ENCODE results near the gene RBL2.
A peak's percentile ranks its signal among the peaks of the same experiment; 100 is the strongest.
"Not testable (repeated sequence)": the region's sequence is repeated elsewhere in the genome, so short reads cannot be mapped to it uniquely, and the experiment has no call there.

Gene RBL2, protein sequence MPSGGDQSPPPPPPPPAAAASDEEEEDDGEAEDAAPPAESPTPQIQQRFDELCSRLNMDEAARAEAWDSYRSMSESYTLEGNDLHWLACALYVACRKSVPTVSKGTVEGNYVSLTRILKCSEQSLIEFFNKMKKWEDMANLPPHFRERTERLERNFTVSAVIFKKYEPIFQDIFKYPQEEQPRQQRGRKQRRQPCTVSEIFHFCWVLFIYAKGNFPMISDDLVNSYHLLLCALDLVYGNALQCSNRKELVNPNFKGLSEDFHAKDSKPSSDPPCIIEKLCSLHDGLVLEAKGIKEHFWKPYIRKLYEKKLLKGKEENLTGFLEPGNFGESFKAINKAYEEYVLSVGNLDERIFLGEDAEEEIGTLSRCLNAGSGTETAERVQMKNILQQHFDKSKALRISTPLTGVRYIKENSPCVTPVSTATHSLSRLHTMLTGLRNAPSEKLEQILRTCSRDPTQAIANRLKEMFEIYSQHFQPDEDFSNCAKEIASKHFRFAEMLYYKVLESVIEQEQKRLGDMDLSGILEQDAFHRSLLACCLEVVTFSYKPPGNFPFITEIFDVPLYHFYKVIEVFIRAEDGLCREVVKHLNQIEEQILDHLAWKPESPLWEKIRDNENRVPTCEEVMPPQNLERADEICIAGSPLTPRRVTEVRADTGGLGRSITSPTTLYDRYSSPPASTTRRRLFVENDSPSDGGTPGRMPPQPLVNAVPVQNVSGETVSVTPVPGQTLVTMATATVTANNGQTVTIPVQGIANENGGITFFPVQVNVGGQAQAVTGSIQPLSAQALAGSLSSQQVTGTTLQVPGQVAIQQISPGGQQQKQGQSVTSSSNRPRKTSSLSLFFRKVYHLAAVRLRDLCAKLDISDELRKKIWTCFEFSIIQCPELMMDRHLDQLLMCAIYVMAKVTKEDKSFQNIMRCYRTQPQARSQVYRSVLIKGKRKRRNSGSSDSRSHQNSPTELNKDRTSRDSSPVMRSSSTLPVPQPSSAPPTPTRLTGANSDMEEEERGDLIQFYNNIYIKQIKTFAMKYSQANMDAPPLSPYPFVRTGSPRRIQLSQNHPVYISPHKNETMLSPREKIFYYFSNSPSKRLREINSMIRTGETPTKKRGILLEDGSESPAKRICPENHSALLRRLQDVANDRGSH

DNA sequence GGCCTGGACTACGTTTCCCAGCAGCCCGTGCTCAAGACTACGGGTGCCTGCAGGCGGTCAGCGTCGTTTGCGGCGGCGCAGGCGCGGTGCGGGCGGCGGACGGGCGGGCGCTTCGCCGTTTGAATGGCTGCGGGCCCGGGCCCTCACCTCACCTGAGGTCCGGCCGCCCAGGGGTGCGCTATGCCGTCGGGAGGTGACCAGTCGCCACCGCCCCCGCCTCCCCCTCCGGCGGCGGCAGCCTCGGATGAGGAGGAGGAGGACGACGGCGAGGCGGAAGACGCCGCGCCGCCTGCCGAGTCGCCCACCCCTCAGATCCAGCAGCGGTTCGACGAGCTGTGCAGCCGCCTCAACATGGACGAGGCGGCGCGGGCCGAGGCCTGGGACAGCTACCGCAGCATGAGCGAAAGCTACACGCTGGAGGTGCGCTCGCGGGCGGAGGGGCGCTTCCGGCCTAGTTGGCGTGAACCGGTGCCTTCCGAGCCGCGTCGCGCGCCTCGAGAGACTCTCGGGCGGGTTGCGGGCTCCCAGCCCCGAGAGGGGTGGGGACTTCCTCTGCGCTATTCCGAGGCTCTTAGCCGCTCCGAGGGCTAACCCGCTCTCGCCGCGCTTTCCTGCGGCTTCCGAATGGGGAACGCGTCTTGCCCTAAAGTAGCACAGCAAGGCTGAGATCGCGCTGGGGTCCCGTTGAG lies at the start of gene RBL2:
Gene RBL2, plus strand, starts transcription at position 95 of the 689 bp plus-strand sequence. Its CDS starts 86 bp downstream, at position 181.
- FAIRE-seq (no peak), DNase-seq (ENCODE audit: low spot score) (peak; percentile 89)

DNA sequence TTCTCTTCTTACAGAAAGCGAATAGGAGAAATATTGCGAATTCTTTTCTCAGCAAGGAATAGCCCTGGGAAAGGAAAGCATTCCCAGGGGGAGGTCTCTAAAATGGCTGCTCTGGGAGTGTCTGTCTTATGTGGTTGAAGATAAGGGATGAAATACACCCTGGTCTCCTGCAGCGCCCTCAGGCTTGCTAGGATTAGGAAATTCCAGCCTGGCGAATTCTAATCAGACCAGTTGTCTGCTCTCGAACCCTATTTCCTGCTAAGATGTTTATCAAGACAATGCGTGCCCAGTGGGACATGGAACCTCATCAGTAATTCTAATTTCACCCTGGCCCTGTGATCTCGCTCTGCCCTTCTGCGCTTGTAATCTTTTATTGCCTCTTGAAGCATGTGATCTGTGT lies 49.7 kb upstream of the RBL2 start:
- not testable (repeated sequence) for DNase-seq (ENCODE audit: low spot score); FAIRE-seq

DNA sequence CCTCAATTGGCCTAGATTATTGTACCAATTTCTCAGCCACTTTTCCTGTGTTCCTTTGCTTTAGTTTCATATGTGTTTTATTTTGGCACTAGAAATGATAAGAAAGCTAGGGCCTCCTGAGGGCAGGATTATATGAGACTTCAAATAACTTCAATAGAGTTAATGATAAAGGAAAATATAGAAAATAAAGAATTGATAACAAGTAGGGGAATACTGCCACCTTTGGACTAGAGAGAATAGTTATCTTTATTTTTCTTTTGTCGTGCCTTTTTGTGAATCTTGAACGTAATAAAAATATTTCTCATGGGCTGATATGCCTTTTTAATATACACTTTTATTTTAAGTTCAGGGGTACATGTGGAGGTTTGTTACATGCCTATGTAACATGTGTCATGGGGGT lies 29.3 kb upstream of the RBL2 start:
- FAIRE-seq (no peak), DNase-seq (ENCODE audit: low spot score) (no peak)

DNA sequence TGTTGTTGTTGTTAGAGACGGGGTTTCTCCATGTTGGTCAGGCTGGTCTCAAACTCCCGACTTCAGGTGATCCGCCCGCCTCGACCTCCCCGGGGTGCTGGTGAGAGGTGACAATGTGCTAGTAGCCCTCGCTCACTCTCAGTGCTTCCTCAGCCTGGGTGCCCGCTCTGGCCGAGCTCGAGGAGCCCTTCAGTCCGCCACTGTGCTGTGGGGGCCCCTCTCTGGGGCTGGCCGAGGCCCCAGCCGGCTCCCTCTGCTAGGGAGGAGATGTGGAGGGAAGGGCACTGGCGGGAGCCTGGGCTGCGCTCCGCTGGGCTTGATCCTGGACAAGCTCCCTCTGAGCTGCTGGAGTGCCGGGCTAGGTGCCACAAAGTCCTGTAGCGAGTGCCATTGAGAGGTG lies 21.7 kb upstream of the RBL2 start:
- DNase-seq (ENCODE audit: low spot score) (no peak), FAIRE-seq (no peak)

DNA sequence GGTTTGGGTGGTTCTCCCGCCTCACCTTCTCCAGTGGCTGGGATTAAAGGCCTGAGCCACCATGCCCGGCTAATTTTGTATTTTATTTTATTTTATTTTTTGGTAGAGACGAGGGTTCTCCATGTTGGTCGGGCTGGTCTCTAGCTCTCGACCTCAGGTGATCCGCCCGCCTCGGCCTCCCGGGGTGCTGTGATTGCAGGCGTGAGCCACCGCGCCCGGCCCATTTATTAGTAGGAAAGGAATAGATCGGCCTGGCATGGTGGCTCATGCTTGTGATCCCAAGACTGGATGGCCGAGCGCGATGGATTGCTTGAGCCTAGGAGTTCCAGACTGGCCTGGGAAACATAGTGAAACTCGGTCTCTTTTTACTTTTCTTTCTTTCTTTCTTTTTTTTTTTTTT lies 20.4 kb upstream of the RBL2 start:
- DNase-seq (ENCODE audit: low spot score) (no peak), FAIRE-seq (no peak)

DNA sequence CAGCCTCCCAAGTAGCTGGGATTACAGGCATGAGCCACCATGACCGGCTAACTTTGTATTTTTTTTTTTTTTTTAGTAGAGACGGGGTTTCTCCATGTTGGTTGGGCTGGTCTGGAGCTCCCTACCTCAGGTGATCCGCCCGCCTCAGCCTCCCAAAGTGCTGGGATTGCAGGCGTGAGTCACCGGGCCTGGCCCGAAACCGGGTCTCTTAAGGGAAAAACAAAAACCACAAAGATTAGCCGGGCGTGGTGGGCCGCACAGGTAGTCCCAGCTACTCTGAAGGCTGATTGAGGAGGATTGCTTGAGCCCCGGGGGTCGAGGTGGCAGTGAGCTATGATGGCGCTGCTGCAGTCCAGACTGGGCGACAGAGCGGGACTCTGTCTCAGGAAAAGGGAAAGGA lies 19.9 kb upstream of the RBL2 start:
- FAIRE-seq (no peak), DNase-seq (ENCODE audit: low spot score) (no peak)

DNA sequence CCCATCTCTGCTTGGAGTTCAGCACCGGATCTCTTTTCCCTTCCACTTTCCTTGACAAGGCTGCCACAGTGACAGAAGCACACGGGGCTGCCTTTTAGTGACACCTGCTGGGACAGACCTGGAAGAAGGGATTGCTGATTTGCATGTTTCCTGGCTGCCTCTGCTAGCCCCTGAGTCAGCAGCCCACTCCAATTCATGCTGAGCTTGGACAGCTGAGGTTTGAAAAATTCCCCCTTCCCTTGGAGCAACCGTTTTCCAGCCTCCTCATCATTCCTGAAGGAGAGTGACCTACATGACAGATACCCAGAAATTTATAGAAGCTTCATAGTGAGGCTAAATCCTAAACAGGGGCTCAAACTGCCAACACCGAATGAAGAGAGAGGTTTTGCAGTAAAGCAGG lies 18.8 kb upstream of the RBL2 start:
- DNase-seq (ENCODE audit: low spot score) (peak; percentile 27), FAIRE-seq (no peak)

DNA sequence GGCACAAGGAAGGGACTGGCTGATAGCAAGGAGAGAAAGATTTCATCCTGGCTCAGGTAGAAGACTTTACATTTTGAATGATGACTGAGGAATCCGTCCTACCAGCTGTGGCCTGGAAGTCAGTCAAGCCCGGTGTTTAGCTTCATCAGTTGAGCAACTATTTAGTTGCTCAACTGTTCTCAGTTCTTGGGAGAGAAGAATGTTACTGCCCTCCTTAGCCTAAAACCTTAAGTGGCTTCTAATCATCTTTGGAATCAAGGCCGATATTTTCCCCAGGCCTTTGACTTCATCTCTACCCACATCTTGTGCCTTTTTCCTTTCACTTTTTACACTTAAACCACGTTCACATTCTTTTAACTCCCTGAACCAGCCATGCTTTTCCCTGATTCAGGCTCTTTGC lies 17.3 kb upstream of the RBL2 start:
- FAIRE-seq = no peak
- no peak for DNase-seq (ENCODE audit: low spot score)

DNA sequence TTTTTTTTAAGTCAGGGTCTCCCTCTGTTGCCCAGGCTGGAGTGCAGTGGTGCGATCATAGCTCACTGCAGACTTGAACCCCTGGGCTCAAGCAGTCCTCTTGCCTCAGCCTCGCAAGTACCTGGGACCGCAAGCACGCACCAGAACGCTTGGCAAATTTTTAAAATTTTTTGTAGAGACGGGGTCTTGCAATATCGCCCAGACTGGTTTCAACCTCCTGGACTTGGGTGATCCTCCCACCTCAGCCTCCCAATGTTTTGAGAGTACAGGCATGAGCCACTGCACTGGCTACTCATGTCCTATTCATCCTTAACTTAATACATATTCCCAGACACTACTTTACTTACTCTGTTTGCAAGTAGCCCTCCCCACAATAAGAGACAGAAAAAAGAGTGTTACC lies 16.3 kb upstream of the RBL2 start:
- no peak for FAIRE-seq

DNA sequence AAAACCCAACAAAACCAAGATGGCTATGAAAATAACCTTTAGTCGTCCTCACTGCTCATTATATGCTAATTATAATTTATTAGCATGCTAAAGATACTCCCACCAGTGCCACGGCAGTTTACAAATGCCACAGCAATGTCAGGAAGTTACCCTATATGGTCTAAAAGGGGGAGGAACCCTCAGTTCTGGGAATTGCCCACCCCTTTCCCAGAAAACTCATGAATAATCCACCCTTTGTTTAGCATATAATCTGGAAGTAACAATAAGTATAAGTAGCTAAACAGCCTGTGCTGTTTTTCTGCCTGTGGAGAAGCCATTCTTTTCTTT lies 14.9 kb upstream of the RBL2 start:
- FAIRE-seq = not testable (repeated sequence)

More for the DNA sequence above, 16.3 kb upstream of the RBL2 start:
- DNase-seq (ENCODE audit: low spot score) = no peak

DNA sequence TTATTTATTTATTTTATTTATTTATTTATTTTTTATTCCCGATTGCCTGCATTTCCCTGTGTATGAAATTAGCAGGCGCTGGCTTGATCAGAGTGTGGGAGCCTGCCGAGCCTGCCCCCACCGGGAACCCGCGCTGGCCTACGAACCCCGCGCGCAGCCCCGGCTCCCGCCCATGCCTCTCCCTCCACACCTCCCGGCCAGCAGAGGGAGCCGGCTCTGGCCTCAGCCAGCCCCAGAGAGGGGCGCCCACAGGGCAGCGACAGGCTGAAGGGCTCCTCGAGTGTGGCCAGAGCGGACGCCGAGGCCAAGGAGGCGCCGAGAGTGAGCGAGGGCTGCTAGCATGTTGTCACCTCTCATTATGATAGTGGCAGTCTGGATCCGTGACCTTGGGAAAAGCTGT lies 13.0 kb upstream of the RBL2 start:
- no peak for FAIRE-seq
- no peak for DNase-seq (ENCODE audit: low spot score)

More for the DNA sequence above, 14.9 kb upstream of the RBL2 start:
- not testable (repeated sequence) for DNase-seq (ENCODE audit: low spot score)

DNA sequence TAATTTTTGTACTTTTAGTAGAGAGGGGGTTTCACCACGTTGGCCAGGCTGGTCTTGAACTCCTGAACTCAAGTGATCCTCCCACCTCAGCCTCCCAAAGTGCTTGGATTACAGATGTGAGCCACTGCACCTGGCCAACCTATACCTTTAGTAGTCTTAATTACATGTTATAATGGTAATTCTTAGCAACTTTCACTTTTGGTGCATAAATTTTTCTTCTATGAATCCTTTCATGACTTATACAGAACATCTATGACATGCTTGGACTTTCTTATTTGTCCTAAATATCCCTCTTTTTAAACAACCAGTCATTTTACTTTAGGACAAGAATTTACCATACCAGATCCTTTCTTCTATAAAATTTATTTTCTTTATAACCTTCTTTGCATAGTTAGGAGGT lies 10.3 kb upstream of the RBL2 start:
- not testable (repeated sequence) for DNase-seq (ENCODE audit: low spot score); FAIRE-seq

DNA sequence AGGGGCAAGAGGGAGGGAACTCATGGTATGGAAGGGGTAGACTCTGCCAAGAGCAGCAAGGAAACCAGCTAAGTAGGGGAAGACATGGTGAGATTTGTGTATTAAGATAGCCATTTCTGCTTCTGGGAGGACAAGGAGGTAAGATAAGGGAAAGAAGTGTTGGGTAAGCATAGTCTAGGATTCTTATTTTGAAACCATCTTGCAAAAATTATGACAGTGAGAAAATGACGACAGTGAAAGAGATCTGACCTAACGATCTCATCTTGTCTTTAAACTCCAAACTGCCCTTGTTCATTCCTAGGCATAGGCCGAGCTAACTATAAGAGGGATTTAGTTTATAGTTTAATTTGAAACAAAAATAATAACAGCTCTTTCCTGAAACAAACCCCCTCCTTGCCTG lies 5.6 kb upstream of the RBL2 start:
- FAIRE-seq (no peak), DNase-seq (ENCODE audit: low spot score) (no peak)

DNA sequence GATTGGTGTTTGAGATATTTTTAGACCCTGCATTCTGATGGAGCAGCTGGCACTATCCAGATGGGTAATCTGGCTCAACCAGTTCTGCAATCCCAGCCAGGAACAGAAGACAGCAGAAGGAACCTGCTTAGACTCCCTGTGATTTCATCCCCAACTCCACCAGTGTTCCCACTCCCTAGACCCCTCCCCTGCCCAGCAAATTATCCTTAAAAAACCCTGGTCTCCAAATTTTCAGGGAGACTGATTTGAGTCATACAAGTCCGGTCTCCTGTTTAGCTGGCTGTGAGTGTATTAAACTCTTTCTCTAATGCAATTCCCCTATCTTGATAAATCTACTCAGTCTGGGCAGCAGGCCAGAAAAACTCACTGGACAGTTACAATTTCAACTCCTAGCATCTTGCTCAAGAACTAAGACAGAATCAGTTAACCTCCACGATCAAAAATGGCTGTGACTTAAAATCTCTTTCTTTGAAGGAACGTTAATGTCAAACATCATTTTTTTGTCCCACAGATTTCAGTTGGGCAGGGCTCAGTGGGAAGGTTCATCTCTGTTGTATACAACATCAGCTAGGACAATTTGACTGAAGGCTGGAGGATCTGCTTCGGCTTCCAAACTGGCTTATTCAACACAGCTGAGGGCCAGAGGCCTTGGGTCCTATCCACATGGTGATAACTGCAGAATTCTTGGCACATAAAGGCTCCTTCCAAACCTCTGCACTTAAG lies 4.9 kb upstream of the RBL2 start:
- FAIRE-seq = no peak
- no peak for DNase-seq (ENCODE audit: low spot score)

DNA sequence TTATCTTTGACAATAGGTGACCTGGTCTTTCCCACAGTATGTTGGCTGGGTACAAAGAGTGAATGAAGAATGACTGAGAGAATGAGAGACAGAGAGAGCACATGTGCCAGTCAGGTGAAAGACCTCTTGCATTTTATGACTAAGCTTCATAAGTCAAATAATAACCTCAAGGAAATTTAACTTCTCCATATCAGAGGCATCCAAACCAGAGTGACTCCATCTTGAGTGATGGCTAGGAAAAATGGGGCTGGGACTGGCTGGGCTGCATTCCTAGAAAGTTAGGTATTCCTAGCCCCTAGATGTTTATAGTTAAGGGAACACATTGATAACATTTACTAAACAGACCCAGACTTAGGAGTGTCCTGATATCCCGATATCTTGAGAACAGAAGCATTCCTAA lies 3.9 kb upstream of the RBL2 start:
- FAIRE-seq (no peak), DNase-seq (ENCODE audit: low spot score) (no peak)

DNA sequence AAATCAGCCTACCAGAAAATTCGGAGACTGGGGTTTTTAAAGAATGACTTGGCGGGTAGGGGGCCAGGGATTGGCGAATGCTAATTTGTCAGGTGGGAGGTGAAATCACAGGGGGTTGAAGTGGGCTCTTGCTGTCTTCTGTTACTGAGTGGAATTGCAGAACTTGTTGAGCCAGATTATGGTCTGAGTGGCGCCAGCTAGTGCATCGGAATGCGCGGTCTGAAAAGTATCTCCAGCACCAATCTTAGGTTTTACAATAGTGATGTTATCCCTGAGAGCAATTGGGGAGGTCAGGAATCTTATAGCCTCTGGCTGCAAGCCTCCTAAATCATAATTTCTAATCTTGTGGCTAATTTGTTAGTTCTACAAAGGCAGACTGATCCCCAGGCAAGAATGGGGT lies 762 bp upstream of the RBL2 start:
- DNase-seq (ENCODE audit: low spot score) (peak; percentile 5), FAIRE-seq (no peak)

DNA sequence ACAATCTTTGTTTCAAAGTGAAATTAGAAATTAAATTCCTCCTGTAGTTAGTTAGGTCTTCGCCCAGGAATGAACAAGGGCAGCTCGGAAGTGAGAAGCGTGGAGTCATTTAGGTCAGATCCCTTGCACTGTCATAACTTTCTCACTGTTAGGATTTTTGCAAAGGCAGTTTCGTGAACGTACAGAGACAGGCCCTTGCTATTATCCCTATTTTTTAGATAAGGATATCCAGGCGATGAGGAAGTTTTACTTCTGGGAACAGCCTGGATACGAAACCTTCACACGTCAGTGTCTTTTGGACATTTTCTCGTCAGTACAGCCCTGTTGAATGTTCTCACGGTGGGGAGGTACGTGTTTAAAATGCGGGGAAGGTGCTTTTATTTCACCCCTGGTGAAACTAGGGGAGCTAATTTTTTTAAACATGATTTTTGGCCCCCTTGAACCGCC lies 318 bp upstream of the RBL2 start:
- FAIRE-seq (no peak), DNase-seq (ENCODE audit: low spot score) (peak; percentile 3)

DNA sequence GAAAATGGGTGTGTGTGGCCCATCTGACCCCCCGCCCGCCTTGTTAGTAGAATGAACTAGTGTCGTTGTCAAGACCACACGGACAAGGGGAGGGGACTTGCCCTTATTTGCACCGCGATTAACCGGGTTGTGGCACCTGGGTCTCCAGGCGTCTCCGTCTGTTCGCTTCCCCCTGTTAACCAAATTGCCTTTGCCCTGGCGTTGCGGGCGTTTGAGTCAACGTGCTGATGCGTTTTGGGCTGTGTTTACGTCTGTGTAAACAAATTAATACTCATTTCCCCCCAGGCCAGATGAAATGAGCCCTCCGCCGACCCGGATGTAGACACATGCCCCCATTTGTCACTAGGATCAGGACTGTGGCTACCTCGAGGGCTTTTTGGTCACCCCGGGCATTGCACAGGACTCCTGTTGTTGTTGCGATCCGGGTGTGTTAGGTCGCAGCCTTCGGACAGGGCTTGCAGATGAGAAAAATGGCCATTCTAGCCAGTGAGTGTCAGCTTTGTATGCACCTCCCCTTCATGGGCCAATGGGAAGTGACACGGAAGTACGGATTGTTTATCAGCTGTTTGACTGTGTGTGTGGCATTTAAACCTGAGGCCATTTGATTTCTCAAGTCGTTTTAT lies 906 bp downstream of the RBL2 start:
- DNase-seq (ENCODE audit: low spot score) (peak; percentile 74), FAIRE-seq (no peak)

DNA sequence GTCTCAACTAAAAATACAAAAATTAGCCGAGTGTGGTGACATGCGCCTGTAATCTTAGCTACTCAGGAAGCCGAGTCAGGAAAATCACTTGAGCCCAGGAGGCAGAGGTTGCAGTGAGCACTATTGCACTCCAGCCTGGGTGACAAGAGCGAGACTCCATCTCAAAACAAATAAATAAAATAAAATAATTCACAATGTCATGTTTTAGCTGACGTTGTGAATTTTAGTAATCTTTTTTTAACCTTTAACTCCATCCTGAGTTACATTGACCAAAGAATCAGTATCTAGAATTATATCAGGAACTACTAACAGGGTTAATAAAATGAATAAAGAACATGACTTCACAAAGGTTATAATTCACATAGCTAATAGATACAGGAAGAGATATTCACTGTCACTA lies 5.9 kb downstream of the RBL2 start:
- DNase-seq (ENCODE audit: low spot score) (no peak), FAIRE-seq (no peak)

DNA sequence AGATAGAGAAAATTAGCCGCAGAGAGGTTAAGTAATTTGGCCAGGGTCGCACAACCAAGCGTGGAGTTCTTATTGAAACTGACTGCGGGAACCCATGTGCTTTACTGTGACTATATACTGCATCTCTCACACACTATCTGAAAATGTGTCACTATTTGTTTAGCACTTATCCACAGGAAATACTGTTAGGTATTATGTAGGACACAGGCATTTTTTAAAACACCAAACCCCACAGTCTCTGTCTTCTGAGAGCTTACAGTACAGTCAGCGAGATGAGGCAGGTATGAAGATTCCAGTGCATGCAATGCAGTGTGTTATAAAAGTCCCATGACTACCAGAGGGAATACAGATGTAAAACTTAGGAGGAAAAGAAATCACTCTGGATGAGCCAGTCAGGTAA lies 11.3 kb downstream of the RBL2 start:
- DNase-seq (ENCODE audit: low spot score) (no peak), FAIRE-seq (no peak)

Measured in urothelium cell line (cell line).